Transverse colon (tissue), 4 donors: ENCODE data around the gene BEX1.

Experiments used
- POLR2A ChIP-seq: fragments of 450-650 bp; IDR thresholded peaks from one replicate; pipeline ENCODE4 v1.6.1; 2016; ENCODE audit warnings: antibody characterized with exemption, mild to moderate bottlenecking, moderate library complexity
- POLR2AphosphoS5 ChIP-seq, 3 donors: sonication (generic); formaldehyde crosslinking; IDR thresholded peaks; one replicate each; pipeline ENCODE4 v1.6.1; 2016; ENCODE audit warnings: antibody characterized with exemption in 3 of 3
- TF ChIP-seq, protein P1 (sequence below), 5 experiments: fragments of 200-600 bp in 3 of 5; fragments of 450-650 bp in 2 of 5; sonication (generic) in 3 of 5; IDR thresholded peaks; 1 replicate in 2 of 5; 2 replicates in 3 of 5; pipeline ENCODE4 v1.5.1; 2016 to 2017; ENCODE audit warnings: antibody characterized with exemption in 5 of 5, inconsistent platforms in 3 of 5, mild to moderate bottlenecking in 2 of 5, moderate library complexity in 1 of 5

DNA sequence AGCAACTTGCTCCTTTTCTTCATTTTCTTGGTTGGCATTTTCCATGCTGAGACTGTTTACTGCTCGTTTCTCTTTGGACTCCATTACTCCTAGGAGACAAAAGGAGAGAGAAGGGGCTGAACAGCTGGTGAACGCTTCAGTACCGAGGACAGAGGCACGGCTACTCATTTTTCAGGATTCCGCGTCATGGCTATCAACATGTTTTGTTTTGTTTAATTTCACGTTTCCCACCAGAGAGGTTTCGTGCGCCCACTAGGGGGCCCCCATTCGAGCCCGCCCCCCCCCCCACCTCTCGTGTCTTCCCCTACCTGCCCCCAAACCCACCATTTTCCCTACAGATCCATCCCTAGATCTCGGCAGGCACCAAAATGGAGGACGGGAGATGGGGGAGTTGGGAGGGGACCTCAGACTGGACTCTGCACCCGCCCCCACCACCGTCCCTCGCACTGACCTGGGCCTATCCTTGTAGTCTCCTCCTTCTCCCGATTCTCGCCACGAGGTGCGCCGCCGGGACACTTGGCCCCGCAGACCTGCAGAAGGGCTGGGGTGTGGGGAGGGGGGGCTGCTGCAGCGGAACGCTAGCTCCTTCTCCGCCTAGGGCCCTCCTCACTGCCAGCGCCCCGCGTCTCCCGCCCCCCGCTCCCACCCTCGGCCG lies 653 bp downstream of the BEX1 start:
- TF ChIP-seq POLR2AphosphoS5 (IDR thresholded peaks at IDR 0.05) (no peak), POLR2A (no peak)
- TF ChIP-seq, protein P1, sequence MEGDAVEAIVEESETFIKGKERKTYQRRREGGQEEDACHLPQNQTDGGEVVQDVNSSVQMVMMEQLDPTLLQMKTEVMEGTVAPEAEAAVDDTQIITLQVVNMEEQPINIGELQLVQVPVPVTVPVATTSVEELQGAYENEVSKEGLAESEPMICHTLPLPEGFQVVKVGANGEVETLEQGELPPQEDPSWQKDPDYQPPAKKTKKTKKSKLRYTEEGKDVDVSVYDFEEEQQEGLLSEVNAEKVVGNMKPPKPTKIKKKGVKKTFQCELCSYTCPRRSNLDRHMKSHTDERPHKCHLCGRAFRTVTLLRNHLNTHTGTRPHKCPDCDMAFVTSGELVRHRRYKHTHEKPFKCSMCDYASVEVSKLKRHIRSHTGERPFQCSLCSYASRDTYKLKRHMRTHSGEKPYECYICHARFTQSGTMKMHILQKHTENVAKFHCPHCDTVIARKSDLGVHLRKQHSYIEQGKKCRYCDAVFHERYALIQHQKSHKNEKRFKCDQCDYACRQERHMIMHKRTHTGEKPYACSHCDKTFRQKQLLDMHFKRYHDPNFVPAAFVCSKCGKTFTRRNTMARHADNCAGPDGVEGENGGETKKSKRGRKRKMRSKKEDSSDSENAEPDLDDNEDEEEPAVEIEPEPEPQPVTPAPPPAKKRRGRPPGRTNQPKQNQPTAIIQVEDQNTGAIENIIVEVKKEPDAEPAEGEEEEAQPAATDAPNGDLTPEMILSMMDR (IDR thresholded peaks at IDR 0.05): no peak
